Rectal smooth muscle tissue (tissue), 1 donor: ENCODE results near the gene RAB3A.

Experiments used
- H3K27ac ChIP-seq: one replicate; pipeline ENCODE4 v1.7.0; 2013; ENCODE audit warnings: low read depth, low read length, inconsistent platforms
- H3K27me3 ChIP-seq: one replicate; pipeline ENCODE4 v1.7.0; 2013; ENCODE audit warnings: low read length; ENCODE audit not compliant: control insufficient read depth, insufficient read depth
- H3K36me3 ChIP-seq: one replicate; pipeline ENCODE4 v1.7.0; 2013; ENCODE audit warnings: low read length; ENCODE audit not compliant: control insufficient read depth, insufficient read depth
- H3K4me1 ChIP-seq: one replicate; pipeline ENCODE4 v1.7.0; 2013; ENCODE audit warnings: low read length; ENCODE audit not compliant: control insufficient read depth, insufficient read depth
- H3K4me3 ChIP-seq: one replicate; pipeline ENCODE4 v1.7.0; 2013; ENCODE audit warnings: low read length
- H3K9ac ChIP-seq: one replicate; pipeline ENCODE4 v1.7.0; 2013; ENCODE audit warnings: low read length

Gene RAB3A

DNA sequence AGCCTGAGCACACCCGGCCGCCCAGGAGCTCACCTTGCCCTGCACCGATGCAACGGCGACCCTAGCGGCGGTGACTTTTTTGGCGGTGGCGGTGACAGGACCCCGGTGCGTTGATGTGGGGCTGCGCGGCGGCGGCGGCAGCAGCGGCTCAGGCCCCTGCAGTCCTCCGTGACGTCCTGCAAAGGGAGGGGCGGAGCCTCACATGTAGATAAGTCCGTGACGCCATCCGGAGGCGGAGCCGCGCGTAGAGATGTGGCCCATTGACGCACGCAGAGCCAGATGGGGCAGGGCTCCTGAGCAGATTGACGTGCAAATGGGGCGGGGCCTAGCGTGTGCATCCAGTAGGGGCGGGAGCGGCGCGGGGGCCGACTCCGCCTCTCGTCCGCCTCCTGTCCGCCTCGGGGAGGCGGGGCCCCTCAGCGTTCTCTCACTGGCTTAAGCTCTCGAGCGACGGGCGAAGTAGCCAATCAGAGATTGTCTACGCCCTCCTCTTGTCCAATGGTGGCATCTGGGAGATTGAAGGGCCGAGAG is at the start of gene RAB3A:
Gene RAB3A (minus strand): TSS at position 180 of the 531 bp plus-strand sequence. CDS start 1,302 bp downstream, outside the sequence.
- H3K27ac ChIP-seq = peak within 1 kb of the TSS; percentile 97
- no peaks in the 10 kb centered on the region for H3K27me3 ChIP-seq
- peak within 1 kb of the TSS; percentile 82 for H3K9ac ChIP-seq
- peaks cover 14% of the 10 kb centered on the region for H3K4me1 ChIP-seq
- H3K4me3 ChIP-seq = peak within 1 kb of the TSS; percentile 90
- H3K36me3 ChIP-seq = no peaks in the 10 kb centered on the region

GRCh38 chr19:18253130-18253529 is 49.3 kb upstream of the RAB3A start:
- H3K27ac ChIP-seq = no peak overlapping the region
- no peak overlapping the region for H3K9ac ChIP-seq
- no peaks in the 10 kb centered on the region for H3K36me3 ChIP-seq
- no peaks in the 10 kb centered on the region for H3K4me1 ChIP-seq
- no peaks in the 10 kb centered on the region for H3K27me3 ChIP-seq
- H3K4me3 ChIP-seq = no peak overlapping the region

GRCh38 chr19:18252370-18252717 is 48.5 kb upstream of the RAB3A start:
- Histone ChIP-seq H3K4me1 (no peaks in the 10 kb centered on the region), H3K27ac (no peak overlapping the region), H3K36me3 (no peaks in the 10 kb centered on the region), H3K27me3 (peaks cover 3% of the 10 kb centered on the region), H3K4me3 (no peak overlapping the region), H3K9ac (no peak overlapping the region)

DNA sequence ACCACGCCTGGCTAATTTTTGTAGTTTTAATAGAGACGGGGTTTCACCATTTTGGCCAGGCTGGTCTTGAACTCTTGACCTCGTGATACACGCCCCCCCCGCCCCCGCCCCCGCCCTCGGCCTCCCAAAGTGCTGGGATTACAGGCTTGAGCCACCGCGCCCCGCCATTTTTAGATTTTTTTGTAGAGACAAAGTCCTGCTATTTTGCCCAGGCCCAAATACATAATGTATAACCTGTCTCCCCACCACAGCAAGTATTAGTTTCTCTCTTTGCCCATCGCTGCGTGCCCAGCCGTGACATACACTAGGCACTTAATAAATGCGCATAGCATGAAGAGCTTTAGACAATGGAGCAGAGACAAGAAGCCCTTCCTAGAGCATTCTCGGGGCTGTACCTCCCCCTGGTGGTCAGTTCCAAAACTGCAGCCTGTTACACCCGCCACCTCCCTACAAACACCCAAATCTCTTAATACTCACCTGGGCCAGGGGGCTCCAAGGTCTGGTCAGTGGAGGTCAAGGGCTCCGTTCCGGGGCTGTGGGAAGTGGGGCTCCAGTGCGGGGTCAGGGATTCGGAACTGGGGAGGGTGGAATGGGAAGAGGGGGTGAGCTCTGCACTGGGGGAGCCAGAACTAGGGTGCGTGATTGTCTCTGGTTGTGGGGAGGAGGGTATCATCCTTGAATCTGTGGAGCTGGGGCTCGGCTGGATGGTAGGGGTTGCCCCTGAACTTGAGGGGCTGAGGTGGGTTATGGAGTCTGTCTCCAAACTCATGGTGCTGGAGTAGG is 47.9 kb upstream of the RAB3A start:
- Histone ChIP-seq H3K27ac (no peak overlapping the region), H3K36me3 (no peaks in the 10 kb centered on the region), H3K9ac (no peak overlapping the region), H3K4me3 (no peak overlapping the region), H3K27me3 (peaks cover 3% of the 10 kb centered on the region), H3K4me1 (no peaks in the 10 kb centered on the region)

DNA sequence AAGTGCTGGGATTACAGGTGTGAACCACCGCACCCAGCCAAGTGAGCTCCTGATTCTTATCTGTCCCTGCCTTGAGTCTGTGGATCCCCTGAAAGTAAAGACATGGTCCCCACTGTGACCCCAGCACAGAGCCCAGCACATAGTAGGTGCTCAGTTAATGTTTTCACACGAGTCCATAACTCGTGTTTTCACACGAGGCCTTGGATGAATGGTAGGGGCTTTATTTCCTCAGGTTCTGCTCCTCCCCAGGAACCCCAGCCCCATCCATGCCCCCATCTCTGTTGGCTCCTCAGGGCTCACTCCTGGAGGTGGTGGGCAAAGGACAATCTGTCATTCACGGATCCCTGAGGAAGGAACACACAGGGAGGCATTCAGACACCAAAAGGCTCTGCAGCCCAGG is 46.0 kb upstream of the RAB3A start:
- Histone ChIP-seq H3K4me1 (no peaks in the 10 kb centered on the region), H3K36me3 (no peaks in the 10 kb centered on the region), H3K9ac (no peak overlapping the region), H3K27me3 (peaks cover 3% of the 10 kb centered on the region), H3K27ac (no peak overlapping the region), H3K4me3 (no peak overlapping the region)

- no peaks in the 10 kb centered on the region for H3K4me1 ChIP-seq
- H3K27me3 ChIP-seq = peaks cover 3% of the 10 kb centered on the region
- H3K9ac ChIP-seq = no peak overlapping the region
- H3K4me3 ChIP-seq = no peak overlapping the region
- H3K36me3 ChIP-seq = no peaks in the 10 kb centered on the region
- no peak overlapping the region for H3K27ac ChIP-seq
These were observed 41.5 kb upstream of the RAB3A start for GRCh38 chr19:18245297-18245696.

- H3K9ac ChIP-seq = no peak overlapping the region
- no peaks in the 10 kb centered on the region for H3K4me1 ChIP-seq
- no peak overlapping the region for H3K27ac ChIP-seq
- H3K36me3 ChIP-seq = no peaks in the 10 kb centered on the region
- no peaks in the 10 kb centered on the region for H3K27me3 ChIP-seq
- no peak overlapping the region for H3K4me3 ChIP-seq
These were observed 35.5 kb upstream of the RAB3A start for GRCh38 chr19:18239303-18239702.

GRCh38 chr19:18234194-18234593 is 30.4 kb upstream of the RAB3A start:
- no peaks in the 10 kb centered on the region for H3K36me3 ChIP-seq
- no peaks in the 10 kb centered on the region for H3K4me1 ChIP-seq
- no peak overlapping the region for H3K9ac ChIP-seq
- no peak overlapping the region for H3K27ac ChIP-seq
- no peak overlapping the region for H3K4me3 ChIP-seq
- peaks cover 17% of the 10 kb centered on the region for H3K27me3 ChIP-seq

DNA sequence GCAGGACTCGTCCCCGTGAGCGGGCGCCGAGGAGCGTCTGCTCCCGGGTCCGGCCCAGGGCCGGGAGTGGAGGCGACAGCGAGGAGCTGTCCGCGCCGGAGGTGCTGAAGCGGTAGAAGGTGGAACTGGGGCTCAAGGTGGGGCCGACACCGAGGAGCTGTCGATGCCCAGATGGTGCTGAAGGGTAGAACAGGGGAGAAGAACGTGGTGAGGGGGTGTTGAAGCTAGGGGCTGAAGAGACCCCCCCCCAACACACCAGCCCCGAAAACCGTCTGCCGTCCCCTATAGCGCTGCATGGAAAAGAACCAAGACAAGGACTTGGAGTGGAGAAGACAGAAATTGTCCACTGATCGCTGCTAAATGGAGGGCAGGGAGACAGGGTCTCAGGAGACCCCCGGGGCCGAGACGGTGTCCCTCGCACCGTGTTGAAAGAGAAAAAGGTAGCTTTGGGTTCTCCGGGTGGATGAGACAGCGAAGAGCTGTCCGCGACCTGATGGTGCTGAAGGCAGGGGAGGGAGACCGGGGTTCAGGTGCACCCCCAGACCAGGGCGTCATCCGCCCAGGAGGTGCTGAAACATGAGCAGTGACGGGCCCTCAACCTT is 29.5 kb upstream of the RAB3A start:
- Histone ChIP-seq H3K4me3 (no peak overlapping the region), H3K27ac (no peak overlapping the region), H3K9ac (no peak overlapping the region), H3K4me1 (no peaks in the 10 kb centered on the region), H3K36me3 (no peaks in the 10 kb centered on the region), H3K27me3 (peaks cover 17% of the 10 kb centered on the region)

- H3K27me3 ChIP-seq = peaks cover 17% of the 10 kb centered on the region
- H3K4me1 ChIP-seq = no peaks in the 10 kb centered on the region
- no peak overlapping the region for H3K4me3 ChIP-seq
- H3K36me3 ChIP-seq = no peaks in the 10 kb centered on the region
- no peak overlapping the region for H3K9ac ChIP-seq
- H3K27ac ChIP-seq = no peak overlapping the region
These were observed 28.8 kb upstream of the RAB3A start for GRCh38 chr19:18232540-18233223.

DNA sequence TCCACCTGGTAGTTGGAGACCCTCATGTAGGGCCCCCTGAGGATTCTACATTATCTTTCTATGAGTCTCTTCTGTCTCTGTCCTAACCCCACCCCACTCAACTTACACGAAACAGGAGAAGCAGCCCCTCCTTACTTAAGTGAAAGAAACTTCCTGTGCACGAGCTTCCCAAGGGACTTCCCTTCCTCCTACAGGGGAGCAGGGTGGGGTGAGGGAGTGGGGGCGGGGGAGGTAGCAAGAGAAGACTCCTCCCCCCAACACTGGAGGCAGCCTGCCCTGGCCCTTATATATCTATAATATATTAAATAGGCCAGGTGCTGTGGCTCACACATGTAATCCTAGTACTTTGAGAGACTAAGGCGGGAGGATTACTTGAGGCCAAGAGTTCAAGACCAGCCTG is 27.9 kb upstream of the RAB3A start:
- H3K27me3 ChIP-seq = peaks cover 22% of the 10 kb centered on the region
- H3K36me3 ChIP-seq = no peaks in the 10 kb centered on the region
- H3K27ac ChIP-seq = no peak overlapping the region
- H3K4me1 ChIP-seq = peaks cover 3% of the 10 kb centered on the region
- H3K4me3 ChIP-seq = no peak overlapping the region
- H3K9ac ChIP-seq = no peak overlapping the region

DNA sequence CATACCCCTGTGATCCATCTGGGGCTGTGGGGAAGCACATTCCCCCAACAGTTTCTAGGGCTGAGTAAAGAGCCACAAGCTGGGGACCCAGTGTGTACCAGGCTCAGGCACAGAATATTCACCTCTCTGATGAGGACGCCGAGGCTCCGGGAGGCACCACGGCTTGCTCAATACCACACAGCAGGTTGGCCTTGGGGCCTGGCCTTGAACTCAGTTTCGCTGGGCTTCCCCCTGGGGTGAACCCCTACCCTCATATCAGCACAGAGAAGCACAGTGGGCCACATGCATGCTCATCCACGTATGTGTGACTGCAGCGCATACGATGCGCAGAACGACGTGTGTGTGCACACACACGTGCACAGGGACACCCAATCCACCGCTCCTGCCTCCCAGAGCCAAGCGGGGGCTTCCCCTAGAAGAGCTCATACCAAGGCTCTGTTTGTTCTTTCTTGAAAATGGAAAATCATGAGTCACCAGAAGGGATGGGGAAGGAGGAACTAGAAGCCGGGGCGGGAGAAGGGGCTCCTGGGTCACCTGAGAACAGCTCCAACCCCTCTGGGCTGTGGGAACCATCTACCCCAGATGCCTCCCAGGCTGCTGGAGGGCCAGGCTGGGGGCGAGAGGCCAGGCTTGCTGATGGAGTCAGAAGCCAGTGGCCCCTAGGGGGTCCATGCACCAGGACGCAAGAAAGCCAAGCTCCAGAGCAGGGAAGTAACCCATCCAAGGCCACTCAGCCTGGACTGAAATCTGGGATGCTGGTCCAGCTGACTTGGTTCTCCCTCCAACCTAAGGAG is 27.3 kb upstream of the RAB3A start:
- no peaks in the 10 kb centered on the region for H3K36me3 ChIP-seq
- H3K4me1 ChIP-seq = peaks cover 3% of the 10 kb centered on the region
- peaks cover 25% of the 10 kb centered on the region for H3K27me3 ChIP-seq
- H3K27ac ChIP-seq = no peak overlapping the region
- H3K4me3 ChIP-seq = no peak overlapping the region
- H3K9ac ChIP-seq = no peak overlapping the region
